Measurements from ENCODE around the gene RTN4RL2.

- TF ChIP-seq CTCF (IDR thresholded peaks at IDR 0.05) (no peak), POLR2A (IDR thresholded peaks at IDR 0.05) (no peak), POLR2AphosphoS5 (IDR thresholded peaks at IDR 0.05) (no peak)
Observed at GRCh38 chr11:57484141-57484710, 23.9 kb downstream of the RTN4RL2 start.

Measured in upper lobe of left lung (tissue), 4 donors.